K562 (cell line): ENCODE measurements around the gene MBD4. TPM values are rescaled to one million over a fixed set of nuclear protein-coding genes. Genes with fewer than 3 reads are reported as not detected.

ENCODE experiments used
- MGA ChIP-seq: fragments of 450-650 bp; IDR thresholded peaks from 2 replicates; pipeline ENCODE4 v1.6.1; 2016; ENCODE audit warnings: mild to moderate bottlenecking, moderate library complexity
- polyA plus RNA-seq, 8 experiments: library from polyadenylated mRNA; depleted of rRNA in 4 of 8; stranded (reverse) in 5 of 8; unstranded in 3 of 8; fragments of >200 nt; fragmentation: Nextera tagmentation in 2 of 8; fragmentation: Illumina TruSeq in 1 of 8; extraction: Ambion mirVana in 2 of 8; extraction: Trizol in 1 of 8; gene quantifications; 2 replicates each; pipeline versions ENCODE4 v1.2.1 to v1.2.3, GENCODE V29; 2011 to 2014; ENCODE audit warnings: inconsistent platforms in 1 of 8, missing spikeins in 1 of 8
- total RNA-seq, 7 experiments: library from RNA; depleted of rRNA in 6 of 7; stranded (reverse); fragments of >200 nt in 6 of 7; fragmentation: Illumina TruSeq in 2 of 7; extraction: Trizol in 2 of 7; gene quantifications; 2 replicates each; pipeline versions ENCODE4 v1.2.1 to v1.2.3, GENCODE V29; 2011 to 2021; ENCODE audit warnings: low replicate concordance in 1 of 7

Gene MBD4
- total and polyA plus RNA-seq, 9 of the 15 experiments (the other 6 are each of a cell fraction or from before 2014, with no cell fraction given), result 13.3 to 63.9 (median 39.0) TPM

- TF ChIP-seq MGA, result 0 out of 2 replicates have a peak, but pooled peaks have one; percentile 17
Observed at GRCh38 chr3:129429080-129429451, 10.7 kb downstream of the MBD4 start (continued).
